ENCODE results near the gene SEPTIN1.

The SEPTIN1 gene

GRCh38 chr16:30366511-30366910 is 15.8 kb downstream of the SEPTIN1 start:
- no peak for DNase-seq (ENCODE audit: low read depth, low spot score)
- no peak overlapping the region for H3K4me3 ChIP-seq (ENCODE audit: low read length)

DNA sequence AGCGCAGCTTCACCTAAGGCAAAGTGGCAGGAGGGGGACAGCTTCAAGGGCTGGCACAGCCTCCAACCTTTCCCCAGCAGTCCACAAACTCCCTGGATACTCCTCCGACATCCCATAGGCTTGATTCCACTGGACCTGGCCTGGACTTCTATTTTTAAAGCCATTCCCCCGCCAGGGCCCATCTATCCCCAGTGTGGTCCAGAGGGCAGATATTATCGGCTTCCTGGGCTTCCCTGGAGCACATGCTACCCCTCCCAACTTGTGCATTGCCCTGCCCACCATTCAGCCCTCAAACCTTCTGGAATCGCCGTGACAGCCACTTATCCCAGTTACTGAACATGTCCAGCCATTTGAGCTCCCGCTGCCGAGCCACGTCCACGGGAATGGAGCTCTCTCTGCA is 17.2 kb downstream of the SEPTIN1 start:
- DNase-seq (ENCODE audit: low read depth, low spot score): no peak
- no peak overlapping the region for H3K4me3 ChIP-seq (ENCODE audit: low read length)

GRCh38 chr16:30361180-30361579 is 21.2 kb downstream of the SEPTIN1 start:
- no peak for DNase-seq (ENCODE audit: low read depth, low spot score)
- H3K4me3 ChIP-seq (ENCODE audit: low read length): no peak overlapping the region

DNA sequence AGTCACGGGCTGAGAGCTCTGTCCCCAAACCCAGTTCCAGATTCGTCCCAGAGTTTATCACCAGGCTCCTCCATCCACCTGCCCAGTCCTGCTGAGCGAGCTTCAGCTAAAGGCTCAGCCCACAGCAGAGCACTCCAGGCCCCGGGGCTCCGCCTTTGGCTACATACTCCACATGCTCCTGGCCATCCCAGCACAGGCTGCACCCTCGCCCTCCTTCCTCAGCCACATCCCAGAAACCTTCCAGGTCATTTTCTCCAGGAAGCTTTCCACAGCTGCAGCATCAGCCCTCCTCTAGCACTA is 22.5 kb downstream of the SEPTIN1 start:
- no peak overlapping the region for H3K4me3 ChIP-seq (ENCODE audit: low read length)
- DNase-seq (ENCODE audit: low read depth, low spot score): no peak

- no peak for DNase-seq (ENCODE audit: low read depth, low spot score)
- no peak overlapping the region for H3K4me3 ChIP-seq (ENCODE audit: low read length)
Measured at GRCh38 chr16:30358990-30359870, 23.1 kb downstream of the SEPTIN1 start.

DNA sequence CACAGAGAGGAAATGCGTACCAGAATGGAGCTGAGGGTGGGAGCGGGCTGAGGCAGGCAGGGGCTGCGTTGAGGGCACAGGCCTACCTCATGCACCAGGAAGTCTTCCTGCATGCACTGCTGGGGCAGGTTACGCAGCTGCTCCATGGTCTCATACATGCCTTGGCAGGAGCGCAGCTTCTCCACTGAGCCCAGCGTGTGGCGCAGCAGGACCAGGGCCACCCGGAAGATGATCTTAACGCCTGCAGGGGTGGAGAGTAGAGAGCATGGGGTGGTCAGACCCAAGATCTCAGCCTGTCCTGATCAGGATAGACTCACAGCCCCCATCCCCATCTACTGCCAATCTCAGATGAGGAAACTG is 23.8 kb downstream of the SEPTIN1 start:
- no peak overlapping the region for H3K4me3 ChIP-seq (ENCODE audit: low read length)
- DNase-seq (ENCODE audit: low read depth, low spot score): no peak

GRCh38 chr16:30357715-30358576 is 24.4 kb downstream of the SEPTIN1 start:
- H3K4me3 ChIP-seq (ENCODE audit: low read length): no peak overlapping the region
- DNase-seq (ENCODE audit: low read depth, low spot score): no peak

DNA sequence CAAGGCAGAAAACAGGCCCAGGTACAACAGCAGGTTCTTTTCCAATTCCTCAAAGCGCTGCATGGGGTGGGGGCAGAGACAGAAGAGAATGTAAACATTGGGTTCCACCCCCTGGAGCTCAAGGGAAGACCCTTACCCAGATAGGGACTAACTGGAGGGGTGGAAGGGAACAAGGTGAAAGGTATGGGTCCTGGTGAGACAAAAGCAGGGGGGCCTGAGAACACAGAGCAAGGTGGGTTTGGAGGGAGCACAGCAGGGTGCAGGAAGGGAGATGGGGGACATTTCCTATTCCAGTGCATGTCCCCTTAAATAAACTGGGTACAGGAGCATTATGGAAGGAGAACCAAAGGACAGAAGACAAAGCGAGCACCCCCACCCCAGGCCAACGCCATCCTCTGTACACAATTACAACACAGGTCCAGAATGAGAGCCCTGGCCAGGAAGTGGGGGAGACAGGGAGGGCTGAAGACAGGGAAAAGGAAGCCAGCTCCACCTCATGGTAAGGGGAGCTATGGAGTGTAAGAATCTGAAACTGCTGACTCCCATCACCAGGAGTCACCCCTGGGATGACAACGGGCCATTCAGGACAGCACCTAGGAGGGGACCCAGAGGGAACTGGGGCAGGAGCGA is 25.2 kb downstream of the SEPTIN1 start:
- no peak overlapping the region for H3K4me3 ChIP-seq (ENCODE audit: low read length)
- no peak for DNase-seq (ENCODE audit: low read depth, low spot score)

GRCh38 chr16:30356401-30357084 is 25.8 kb downstream of the SEPTIN1 start:
- DNase-seq (ENCODE audit: low read depth, low spot score): no peak
- peak overlapping the region; percentile 94 for H3K4me3 ChIP-seq (ENCODE audit: low read length)

- no peak for DNase-seq (ENCODE audit: low read depth, low spot score)
- peak overlapping the region; percentile 94 for H3K4me3 ChIP-seq (ENCODE audit: low read length)
Measured at GRCh38 chr16:30355954-30356308, 26.4 kb downstream of the SEPTIN1 start.

GRCh38 chr16:30355144-30355953 is 27.0 kb downstream of the SEPTIN1 start, which contains the start of gene CD2BP2:
Gene CD2BP2 (minus strand): TSS chr16:30355308. CDS start chr16:30354681, 627 bp downstream.
- H3K4me3 ChIP-seq (ENCODE audit: low read length): peak within 1 kb of the TSS; percentile 94
- peak; percentile 95 for DNase-seq (ENCODE audit: low read depth, low spot score)

GRCh38 chr16:30354423-30355143 is 27.8 kb downstream of the SEPTIN1 start:
- DNase-seq (ENCODE audit: low read depth, low spot score): no peak
- peak overlapping the region; percentile 94 for H3K4me3 ChIP-seq (ENCODE audit: low read length)

- peak overlapping the region; percentile 94 for H3K4me3 ChIP-seq (ENCODE audit: low read length)
- no peak for DNase-seq (ENCODE audit: low read depth, low spot score)
Measured at GRCh38 chr16:30353438-30354129, 28.8 kb downstream of the SEPTIN1 start.

GRCh38 chr16:30352488-30353401 is 29.6 kb downstream of the SEPTIN1 start:
- no peak overlapping the region for H3K4me3 ChIP-seq (ENCODE audit: low read length)
- DNase-seq (ENCODE audit: low read depth, low spot score): no peak

GRCh38 chr16:30351586-30352419 is 30.6 kb downstream of the SEPTIN1 start:
- no peak overlapping the region for H3K4me3 ChIP-seq (ENCODE audit: low read length)
- DNase-seq (ENCODE audit: low read depth, low spot score): no peak

- DNase-seq (ENCODE audit: low read depth, low spot score): no peak
- H3K4me3 ChIP-seq (ENCODE audit: low read length): no peak overlapping the region
Measured at GRCh38 chr16:30351001-30351441, 31.3 kb downstream of the SEPTIN1 start.
